ENCODE data around the gene TBXAS1.

The TBXAS1 gene

GRCh38 chr7:139873593-139874301 is 44.7 kb downstream of the TBXAS1 start:
- TF ChIP-seq CTCF (conservative IDR thresholded peaks at IDR 0.05; ENCODE audit: low read length) (no peak), EZH2phosphoT487 (IDR thresholded peaks at IDR 0.05; ENCODE audit: borderline replicate concordance) (no peak)
- H3K9ac ChIP-seq (ENCODE audit: low read depth, low read length, poor library complexity, severe bottlenecking), result no peak overlapping the region
- no peaks in the 10 kb centered on the region for H4K20me1 ChIP-seq (ENCODE audit: insufficient read depth, low read length, poor library complexity, severe bottlenecking)
- H3K27me3 ChIP-seq (ENCODE audit: insufficient read depth, low read length, poor library complexity, severe bottlenecking), result no peaks in the 10 kb centered on the region
- no peaks in the 10 kb centered on the region for H3F3A ChIP-seq (ENCODE audit: low read depth)
- no peaks in the 10 kb centered on the region for H3K36me3 ChIP-seq (ENCODE audit: insufficient read depth, low read length)
- H3K4me3 ChIP-seq (ENCODE audit: low read length, poor library complexity, severe bottlenecking), result no peak overlapping the region
- H2AFZ ChIP-seq (ENCODE audit: low read length), result no peak overlapping the region
- H3K4me2 ChIP-seq (ENCODE audit: low read depth, low read length, poor library complexity, severe bottlenecking), result no peak overlapping the region
- H3K9me3 ChIP-seq (ENCODE audit: insufficient read depth, low read depth, low read length), result no peaks in the 10 kb centered on the region
- no peaks in the 10 kb centered on the region for H3K9me2 ChIP-seq (replicated peaks; ENCODE audit: low read depth, low read length)
- no peaks in the 10 kb centered on the region for H3K79me2 ChIP-seq (ENCODE audit: insufficient read depth, low read length)
- no peaks in the 10 kb centered on the region for H3K4me1 ChIP-seq (ENCODE audit: insufficient read depth, low read length, poor library complexity, severe bottlenecking)

- Histone ChIP-seq H3K9ac (ENCODE audit: low read depth, low read length, poor library complexity, severe bottlenecking) (no peak overlapping the region), H3K4me1 (ENCODE audit: insufficient read depth, low read length, poor library complexity, severe bottlenecking) (no peaks in the 10 kb centered on the region), H3F3A (ENCODE audit: low read depth) (no peaks in the 10 kb centered on the region), H3K9me3 (ENCODE audit: insufficient read depth, low read depth, low read length) (no peaks in the 10 kb centered on the region), H3K9me2 (replicated peaks; ENCODE audit: low read depth, low read length) (no peaks in the 10 kb centered on the region), H3K79me2 (ENCODE audit: insufficient read depth, low read length) (no peaks in the 10 kb centered on the region), H3K4me3 (ENCODE audit: low read length, poor library complexity, severe bottlenecking) (no peak overlapping the region), H3K27me3 (ENCODE audit: insufficient read depth, low read length, poor library complexity, severe bottlenecking) (no peaks in the 10 kb centered on the region), H2AFZ (ENCODE audit: low read length) (no peak overlapping the region), H3K4me2 (ENCODE audit: low read depth, low read length, poor library complexity, severe bottlenecking) (no peak overlapping the region), H4K20me1 (ENCODE audit: insufficient read depth, low read length, poor library complexity, severe bottlenecking) (no peaks in the 10 kb centered on the region), H3K36me3 (ENCODE audit: insufficient read depth, low read length) (no peaks in the 10 kb centered on the region)
- no peak for TF ChIP-seq CTCF (conservative IDR thresholded peaks at IDR 0.05; ENCODE audit: low read length)
- TF ChIP-seq EZH2phosphoT487 (IDR thresholded peaks at IDR 0.05; ENCODE audit: borderline replicate concordance), result no peak
Observed at GRCh38 chr7:139874302-139874629, 45.2 kb downstream of the TBXAS1 start.

GRCh38 chr7:139875821-139876241 is 46.8 kb downstream of the TBXAS1 start:
- Histone ChIP-seq H3K9ac (ENCODE audit: low read depth, low read length, poor library complexity, severe bottlenecking) (no peak overlapping the region), H3K9me2 (replicated peaks; ENCODE audit: low read depth, low read length) (no peaks in the 10 kb centered on the region), H3K4me2 (ENCODE audit: low read depth, low read length, poor library complexity, severe bottlenecking) (no peak overlapping the region), H3K4me1 (ENCODE audit: insufficient read depth, low read length, poor library complexity, severe bottlenecking) (no peaks in the 10 kb centered on the region), H3K27me3 (ENCODE audit: insufficient read depth, low read length, poor library complexity, severe bottlenecking) (no peaks in the 10 kb centered on the region), H3F3A (ENCODE audit: low read depth) (no peaks in the 10 kb centered on the region), H2AFZ (ENCODE audit: low read length) (no peak overlapping the region), H3K9me3 (ENCODE audit: insufficient read depth, low read depth, low read length) (no peaks in the 10 kb centered on the region), H3K4me3 (ENCODE audit: low read length, poor library complexity, severe bottlenecking) (no peak overlapping the region), H3K79me2 (ENCODE audit: insufficient read depth, low read length) (no peaks in the 10 kb centered on the region), H3K36me3 (ENCODE audit: insufficient read depth, low read length) (no peaks in the 10 kb centered on the region), H4K20me1 (ENCODE audit: insufficient read depth, low read length, poor library complexity, severe bottlenecking) (no peaks in the 10 kb centered on the region)
- no peak for TF ChIP-seq EZH2phosphoT487 (IDR thresholded peaks at IDR 0.05; ENCODE audit: borderline replicate concordance)
- no peak for TF ChIP-seq CTCF (conservative IDR thresholded peaks at IDR 0.05; ENCODE audit: low read length)

Data from Loucy (cell line).